Body of pancreas (tissue), 4 donors: ENCODE results near the gene ZC3H12C. TPM values are rescaled to one million over a fixed set of nuclear protein-coding genes. Genes with fewer than 3 reads are reported as not detected.
A peak's percentile ranks its signal among the peaks of the same experiment; 100 is the strongest.

Source experiments
- ATAC-seq: fragments of 150-250 bp; one replicate; pipeline ENCODE4 v1.9.1; 2016
- DNase-seq, 4 donors: peaks; one replicate each; pipeline ENCODE4 v3.0.0-alpha.2; 2019
- H3K27ac ChIP-seq, 4 donors: fragments of 200-600 bp; sonication (generic); 1 replicate in 3 of 4; 2 replicates in 1 of 4; pipeline versions ENCODE4 v1.5.1 to v1.6.1; 2016 to 2019; ENCODE audit warnings: mild to moderate bottlenecking in 1 of 4, mixed read lengths in 1 of 4, moderate library complexity in 1 of 4
- H3K27me3 ChIP-seq, 2 donors: fragments of 200-600 bp; sonication (generic); one replicate each; pipeline ENCODE4 v1.6.0; 2016; ENCODE audit warnings: mild to moderate bottlenecking in 1 of 2
- H3K36me3 ChIP-seq, 2 donors: fragments of 200-600 bp; sonication (generic); replicated peaks in 1 of 2; 2 replicates each; pipeline ENCODE4 v1.5.1; 2016; ENCODE audit warnings: low read depth in 2 of 2; ENCODE audit not compliant: insufficient read depth in 1 of 2
- H3K4me1 ChIP-seq: fragments of 200-600 bp; sonication (generic); one replicate; pipeline ENCODE4 v1.6.0; 2016
- H3K4me3 ChIP-seq, 2 donors: fragments of 200-600 bp; sonication (generic); 1 replicate in 1 of 2; 2 replicates in 1 of 2; pipeline ENCODE4 v1.5.1; 2016 to 2019
- H3K9me3 ChIP-seq, 3 donors: fragments of 200-600 bp; sonication (generic); 1 replicate in 2 of 3; 2 replicates in 1 of 3; pipeline ENCODE4 v1.5.1; 2016
- CTCF ChIP-seq, 7 experiments: fragments of 450-650 bp in 4 of 7; fragments of 200-600 bp in 3 of 7; sonication (generic) in 3 of 7; IDR thresholded peaks; one replicate each; pipeline ENCODE4 v1.5.1; 2016 to 2019; ENCODE audit warnings: antibody characterized with exemption in 7 of 7
- POLR2A ChIP-seq, 3 donors: fragments of 450-650 bp; IDR thresholded peaks; one replicate each; pipeline ENCODE4 v1.6.1; 2016; ENCODE audit warnings: antibody characterized with exemption in 3 of 3, mild to moderate bottlenecking in 2 of 3
- WGBS, 2 donors: methylation state at CpG; one replicate each; pipeline ENCODE4 v1.1.5; 2017; 5-methylcytosine and 5-hydroxymethylcytosine counted together
- intact Hi-C: fragments of 100-400 bp; cut with DNase I; formaldehyde crosslinking; loops from one replicate; pipeline ENCODE4 v1.15.1; 2023
- total RNA-seq, 2 donors: library from RNA; depleted of rRNA; stranded (reverse); fragments of >200 nt; gene quantifications; one replicate each; pipeline ENCODE4 v1.1.0, GENCODE V29; 2016

ZC3H12C gene
- total RNA-seq, 2 donors from 2014 or later, result 7.3 to 7.8 TPM

GRCh38 chr11:110168033-110168803 lies 75.0 kb downstream of the ZC3H12C start:
- Histone ChIP-seq H3K4me1 (no peaks in the 10 kb centered on the region), H3K9me3 (no peaks in the 10 kb centered on the region), H3K36me3 (peaks cover 3 to 5% of the 10 kb centered on the region in 2 donors), H3K27me3 (no peaks in the 10 kb centered on the region), H3K4me3 (no peak overlapping the region), H3K27ac (no peak overlapping the region)
- 57 to 62% methylated on average over 5 of the region's 5 CpGs for WGBS, 2 donors
- TF ChIP-seq CTCF (IDR thresholded peaks at IDR 0.05), result no peak
- no peak for TF ChIP-seq POLR2A (IDR thresholded peaks at IDR 0.05)
- intact Hi-C loops, result no loop called here
- no peak for ATAC-seq
- no peak for DNase-seq

- no peaks in the 10 kb centered on the region for H3K9me3 ChIP-seq
- H3K36me3 ChIP-seq, result peaks cover 0 to under 1% of the 10 kb centered on the region in 2 donors
- H3K27ac ChIP-seq, result no peak overlapping the region
- 44% methylated on average over 2 of the region's 2 CpGs for WGBS, 2 donors
- H3K27me3 ChIP-seq, result no peaks in the 10 kb centered on the region
- ATAC-seq (no peak), DNase-seq (no peak)
- TF ChIP-seq POLR2A (IDR thresholded peaks at IDR 0.05) (no peak), CTCF (IDR thresholded peaks at IDR 0.05) (no peak)
- H3K4me3 ChIP-seq, result no peak overlapping the region
- peaks cover 8% of the 10 kb centered on the region for H3K4me1 ChIP-seq
- intact Hi-C loops, result no loop called here
Measured at GRCh38 chr11:110169738-110170137, 76.5 kb downstream of the ZC3H12C start.

GRCh38 chr11:110172468-110173065 lies 79.4 kb downstream of the ZC3H12C start:
- no peaks in the 10 kb centered on the region for H3K27me3 ChIP-seq
- peaks cover 8% of the 10 kb centered on the region for H3K4me1 ChIP-seq
- no peak for DNase-seq
- H3K9me3 ChIP-seq, result no peaks in the 10 kb centered on the region
- no peak overlapping the region for H3K27ac ChIP-seq
- H3K4me3 ChIP-seq, result no peak overlapping the region
- intact Hi-C loops, result no loop called here
- H3K36me3 ChIP-seq, result no peaks in the 10 kb centered on the region
- TF ChIP-seq POLR2A (IDR thresholded peaks at IDR 0.05) (no peak), CTCF (IDR thresholded peaks at IDR 0.05) (no peak)
- WGBS, 2 donors, result 87 to 92% methylated on average over 11 of the region's 11 CpGs
- ATAC-seq, result no peak

- H3K27me3 ChIP-seq, result no peaks in the 10 kb centered on the region
- TF ChIP-seq CTCF (IDR thresholded peaks at IDR 0.05), result peak; percentile 52 to 79 (median 71)
- TF ChIP-seq POLR2A (IDR thresholded peaks at IDR 0.05), result no peak
- no peaks in the 10 kb centered on the region for H3K36me3 ChIP-seq
- DNase-seq, result peak; percentile 74 to 77 (median 76)
- H3K9me3 ChIP-seq, result no peaks in the 10 kb centered on the region
- intact Hi-C loops, result no loop called here
- ATAC-seq, result peak; percentile 82
- H3K27ac ChIP-seq, result no peak overlapping the region
- WGBS, 2 donors, result 8 to 11% methylated on average over 14 of the region's 14 CpGs
- peaks cover 8% of the 10 kb centered on the region for H3K4me1 ChIP-seq
- H3K4me3 ChIP-seq, result no peak overlapping the region
Measured at GRCh38 chr11:110173811-110174644, 80.8 kb downstream of the ZC3H12C start.
